Bronchial epithelial cell (primary cell): ENCODE measurements around the gene MAGI2. TPM values are rescaled to one million over a fixed set of nuclear protein-coding genes. Genes with fewer than 3 reads are reported as not detected.
A peak's percentile ranks its signal among the peaks of the same experiment; 100 is the strongest.

Source experiments
- DNase-seq: peaks from one replicate; pipeline ENCODE4 v3.0.0-alpha.2; 2010; ENCODE audit warnings: low read depth
- FAIRE-seq: peaks from 2 replicates; lab custom pipeline; 2011; peaks lifted over from hg19 to GRCh38; lab: Jason Lieb, UNC
- H3K27me3 ChIP-seq: 2 replicates; pipeline ENCODE4 v1.5.1; 2011; ENCODE audit warnings: low read length; ENCODE audit not compliant: control insufficient read depth, insufficient read depth
- H3K36me3 ChIP-seq: 2 replicates; pipeline ENCODE4 v1.5.1; 2011; ENCODE audit warnings: low read length; ENCODE audit not compliant: control insufficient read depth, insufficient read depth
- H3K4me3 ChIP-seq: 2 replicates; pipeline ENCODE4 v1.5.1; 2011; ENCODE audit warnings: mild to moderate bottlenecking, low read depth, low read length, control low read depth
- CTCF ChIP-seq: IDR thresholded peaks from 2 replicates; pipeline ENCODE4 v1.5.1; 2011; ENCODE audit warnings: mild to moderate bottlenecking, moderate library complexity, low read length, control low read depth, inconsistent platforms; ENCODE audit not compliant: insufficient read depth, severe bottlenecking
- total RNA-seq: library from RNA; depleted of rRNA; stranded (reverse); fragments of >200 nt; gene quantifications from 2 replicates; pipeline ENCODE4 v1.2.1, GENCODE V29; 2014

The MAGI2 gene
- total RNA-seq, 1 donor from 2014 or later, result 2.6 TPM

- no peak for TF ChIP-seq CTCF
- DNase-seq, result no peak
- no peak overlapping the region for H3K4me3 ChIP-seq
- FAIRE-seq, result no peak
- H3K36me3 ChIP-seq, result no peaks in the 10 kb centered on the region
- H3K27me3 ChIP-seq, result no peaks in the 10 kb centered on the region
These were observed 749.0 kb downstream of the MAGI2 start for GRCh38 chr7:78704504-78704903.

- Histone ChIP-seq H3K27me3 (no peaks in the 10 kb centered on the region), H3K4me3 (no peak overlapping the region), H3K36me3 (no peaks in the 10 kb centered on the region)
- TF ChIP-seq CTCF, result no peak
- DNase-seq (peak; percentile 5), FAIRE-seq (no peak)
These were observed 750.1 kb downstream of the MAGI2 start for GRCh38 chr7:78703391-78703790.

GRCh38 chr7:78702770-78703169 lies 750.7 kb downstream of the MAGI2 start:
- no peak for FAIRE-seq
- no peaks in the 10 kb centered on the region for H3K27me3 ChIP-seq
- TF ChIP-seq CTCF, result no peak
- no peaks in the 10 kb centered on the region for H3K36me3 ChIP-seq
- peak; percentile 91 for DNase-seq
- H3K4me3 ChIP-seq, result no peak overlapping the region

- Histone ChIP-seq H3K4me3 (no peak overlapping the region), H3K27me3 (no peaks in the 10 kb centered on the region), H3K36me3 (no peaks in the 10 kb centered on the region)
- DNase-seq (no peak), FAIRE-seq (no peak)
- TF ChIP-seq CTCF, result no peak
These were observed 757.6 kb downstream of the MAGI2 start for GRCh38 chr7:78695826-78696225.

GRCh38 chr7:78691584-78691983 lies 761.9 kb downstream of the MAGI2 start:
- H3K36me3 ChIP-seq, result no peaks in the 10 kb centered on the region
- FAIRE-seq (no peak), DNase-seq (no peak)
- TF ChIP-seq CTCF, result no peak
- no peaks in the 10 kb centered on the region for H3K27me3 ChIP-seq
- H3K4me3 ChIP-seq, result no peak overlapping the region

- TF ChIP-seq CTCF, result no peak
- Histone ChIP-seq H3K4me3 (no peak overlapping the region), H3K27me3 (no peaks in the 10 kb centered on the region), H3K36me3 (no peaks in the 10 kb centered on the region)
- no peak for DNase-seq
- FAIRE-seq, result no peak
These were observed 763.3 kb downstream of the MAGI2 start for GRCh38 chr7:78690174-78690573.
